ENCODE measurements around the gene KANSL1.
"Not testable (repeated sequence)": the region's sequence is repeated elsewhere in the genome, so short reads cannot be mapped to it uniquely, and the experiment has no call there.

KANSL1 gene

DNA sequence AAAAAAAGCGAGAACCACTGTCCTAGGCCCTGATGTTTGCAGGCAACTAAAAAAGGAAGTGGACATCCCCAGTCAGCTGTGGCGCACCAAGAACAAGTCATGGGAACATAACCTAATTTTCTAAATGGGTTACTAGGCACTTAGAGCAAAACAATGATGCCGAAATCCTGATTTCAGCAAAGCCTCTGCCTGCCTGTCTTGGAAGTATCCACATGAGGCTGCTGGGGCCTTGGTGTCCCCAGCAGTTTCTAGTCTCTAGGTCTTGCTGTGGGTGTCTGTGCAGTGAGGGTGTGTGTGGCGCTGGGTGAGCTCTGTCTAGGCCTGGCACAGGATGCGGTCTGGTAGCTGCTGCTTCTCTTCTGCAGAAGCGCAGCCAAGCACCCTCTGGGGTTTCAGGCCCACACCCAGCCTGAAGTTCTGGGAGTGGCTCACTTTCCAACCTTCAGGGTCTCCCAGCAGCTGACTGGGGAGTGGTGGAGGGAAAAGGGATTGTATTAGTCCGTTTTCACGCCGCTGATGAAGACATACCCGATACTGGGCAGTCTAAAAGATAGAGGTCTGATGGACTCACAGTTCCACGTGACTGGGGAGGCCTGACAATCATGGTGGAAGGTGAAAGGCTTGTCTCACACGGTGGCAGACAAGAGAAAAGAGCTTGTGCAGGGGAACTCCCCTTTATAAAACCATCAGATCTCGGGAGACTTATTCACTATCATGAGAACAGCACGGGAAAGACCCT lies 173.0 kb downstream of the KANSL1 start:
- peak; percentile 54 for DNase-seq (ENCODE audit: low spot score)
- TF ChIP-seq CTCF (IDR thresholded peaks at IDR 0.05; ENCODE audit: extremely low read depth, missing control alignments) = no peak

DNA sequence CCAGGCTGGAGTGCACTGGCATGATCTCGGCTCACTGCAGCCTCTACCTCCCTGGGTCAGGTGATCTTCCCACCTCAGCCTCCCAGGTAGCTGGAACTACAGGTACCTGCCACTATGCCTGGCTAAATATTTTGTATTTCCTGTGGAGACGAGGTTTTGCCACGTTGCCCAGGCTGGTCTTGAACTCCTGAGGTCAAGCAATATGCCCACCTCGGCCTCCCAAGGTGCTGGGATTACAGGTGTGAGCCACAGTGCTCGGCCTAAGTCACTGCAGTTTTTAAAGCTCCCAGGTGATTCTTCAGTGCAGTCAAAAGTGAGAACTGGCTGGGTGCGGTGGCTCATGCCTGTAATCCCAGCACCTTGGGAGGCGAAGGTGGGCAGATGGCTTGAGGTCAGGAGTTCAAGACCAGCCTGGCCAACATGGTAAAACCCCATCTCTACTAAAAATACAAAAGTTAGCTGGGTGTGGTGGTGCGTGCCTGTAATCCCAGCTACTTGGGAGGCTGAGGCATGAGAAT lies 173.8 kb downstream of the KANSL1 start:
- not testable (repeated sequence) for DNase-seq (ENCODE audit: low spot score)

- DNase-seq (ENCODE audit: low spot score) = no peak
- no peak for TF ChIP-seq CTCF (IDR thresholded peaks at IDR 0.05; ENCODE audit: extremely low read depth, missing control alignments)
Observed at GRCh38 chr17:46013502-46014165, 179.6 kb downstream of the KANSL1 start.

- no peak for TF ChIP-seq CTCF (IDR thresholded peaks at IDR 0.05; ENCODE audit: extremely low read depth, missing control alignments)
- DNase-seq (ENCODE audit: low spot score) = no peak
Observed at GRCh38 chr17:46013127-46013501, 180.1 kb downstream of the KANSL1 start.

- DNase-seq (ENCODE audit: low spot score) = no peak
- no peak for TF ChIP-seq CTCF (IDR thresholded peaks at IDR 0.05; ENCODE audit: extremely low read depth, missing control alignments)
Observed at GRCh38 chr17:46012506-46013079, 180.6 kb downstream of the KANSL1 start.

DNA sequence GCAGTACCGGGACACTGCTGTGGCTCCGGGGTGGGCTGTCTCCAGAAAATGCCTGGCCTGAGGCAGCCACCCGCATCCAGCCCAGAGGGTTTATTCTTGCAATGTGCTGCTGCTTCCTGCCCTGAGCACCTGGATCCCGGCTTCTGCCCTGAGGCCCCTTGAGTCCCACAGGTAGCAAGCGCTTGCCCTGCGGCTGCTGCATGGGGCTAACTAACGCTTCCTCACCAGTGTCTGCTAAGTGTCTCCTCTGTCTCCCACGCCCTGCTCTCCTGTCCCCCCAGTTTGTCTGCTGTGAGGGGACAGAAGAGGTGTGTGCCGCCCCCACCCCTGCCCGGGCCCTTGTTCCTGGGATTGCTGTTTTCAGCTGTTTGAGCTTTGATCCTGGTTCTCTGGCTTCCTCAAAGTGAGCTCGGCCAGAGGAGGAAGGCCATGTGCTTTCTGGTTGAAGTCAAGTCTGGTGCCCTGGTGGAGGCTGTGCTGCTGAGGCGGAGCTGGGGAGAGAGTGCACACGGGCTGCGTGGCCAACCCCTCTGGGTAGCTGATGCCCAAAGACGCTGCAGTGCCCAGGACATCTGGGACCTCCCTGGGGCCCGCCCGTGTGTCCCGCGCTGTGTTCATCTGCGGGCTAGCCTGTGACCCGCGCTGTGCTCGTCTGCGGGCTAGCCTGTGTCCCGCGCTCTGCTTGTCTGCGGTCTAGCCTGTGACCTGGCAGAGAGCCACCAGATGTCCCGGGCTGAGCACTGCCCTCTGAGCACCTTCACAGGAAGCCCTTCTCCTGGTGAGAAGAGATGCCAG lies 181.3 kb downstream of the KANSL1 start:
- TF ChIP-seq CTCF (IDR thresholded peaks at IDR 0.05; ENCODE audit: extremely low read depth, missing control alignments) = no peak

GRCh38 chr17:46010597-46011186 lies 182.5 kb downstream of the KANSL1 start:
- no peak for DNase-seq (ENCODE audit: low spot score)
- TF ChIP-seq CTCF (IDR thresholded peaks at IDR 0.05; ENCODE audit: extremely low read depth, missing control alignments) = no peak

More for the DNA sequence above, 181.3 kb downstream of the KANSL1 start:
- no peak for DNase-seq (ENCODE audit: low spot score)

Measured in GM20000 (cell line).